GOT3 (cell line): ENCODE measurements around the gene HECTD1.
A peak's percentile ranks its signal among the peaks of the same experiment; 100 is the strongest.
"Not testable (repeated sequence)": the region's sequence is repeated elsewhere in the genome, so short reads cannot be mapped to it uniquely, and the experiment has no call there.

Experiments
- DNase-seq: peaks from one replicate; lab custom pipeline; 2025; ENCODE audit warnings: mixed read lengths; lab: John Stamatoyannopoulos, UW

The HECTD1 gene

GRCh38 chr14:31207755-31208545, at the start of gene HECTD1:
HECTD1 (minus strand) TSS chr14:31207793; CDS start chr14:31205936, 1,857 bp downstream.
- peak; percentile 44 for DNase-seq

DNA sequence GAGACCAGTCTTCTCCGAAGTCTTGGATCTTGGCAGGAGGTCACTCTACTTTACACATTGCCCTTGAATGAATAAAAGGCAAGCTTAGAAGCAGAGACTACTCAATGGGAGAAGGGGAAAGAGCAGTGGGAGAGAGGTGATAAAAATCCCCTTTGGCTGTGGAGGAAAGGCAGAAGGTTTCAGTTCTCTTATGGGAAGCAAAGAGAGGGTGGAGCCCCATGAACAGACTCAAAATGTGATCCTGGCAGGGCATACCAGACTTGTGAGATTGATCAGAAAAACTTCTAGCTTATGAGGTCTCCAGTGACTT, 49.6 kb upstream of the HECTD1 start:
- DNase-seq, result no peak

DNA sequence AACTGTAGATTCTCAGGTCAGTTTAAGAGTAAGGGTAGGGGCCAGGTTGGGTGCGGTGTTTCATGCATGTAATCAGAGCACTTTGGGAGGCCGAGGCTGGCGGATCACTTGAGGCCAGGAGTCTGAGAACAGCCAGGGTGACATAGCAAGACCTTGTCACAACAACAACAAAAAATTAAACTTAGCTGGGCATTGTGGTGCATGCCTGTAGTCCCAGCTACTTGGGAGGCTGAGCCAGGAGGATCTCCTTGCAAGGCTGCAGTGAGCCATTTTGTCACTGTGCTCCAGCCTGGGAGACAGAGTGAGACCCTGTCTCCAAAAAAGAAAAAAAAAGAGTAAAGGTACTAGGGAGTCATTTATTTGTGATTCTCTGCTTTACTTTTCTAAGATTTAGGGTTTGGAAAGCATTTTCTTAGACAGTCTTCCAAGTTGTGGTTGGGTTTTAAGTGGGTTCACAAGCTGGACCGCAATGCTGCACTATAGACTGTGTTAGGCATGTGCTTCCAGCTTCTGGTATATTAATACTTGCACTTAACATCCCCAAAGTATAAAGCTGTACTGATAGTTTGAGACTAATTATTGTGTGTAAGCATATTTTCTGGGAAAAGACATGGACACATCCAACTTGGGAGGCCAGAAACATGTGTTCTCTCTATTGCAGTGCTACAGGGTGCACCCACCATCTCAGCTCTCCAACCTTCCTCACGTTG, 49.1 kb upstream of the HECTD1 start:
- no peak for DNase-seq

- DNase-seq, result not testable (repeated sequence)
These were observed 48.3 kb upstream of the HECTD1 start for GRCh38 chr14:31255918-31256317.

DNA sequence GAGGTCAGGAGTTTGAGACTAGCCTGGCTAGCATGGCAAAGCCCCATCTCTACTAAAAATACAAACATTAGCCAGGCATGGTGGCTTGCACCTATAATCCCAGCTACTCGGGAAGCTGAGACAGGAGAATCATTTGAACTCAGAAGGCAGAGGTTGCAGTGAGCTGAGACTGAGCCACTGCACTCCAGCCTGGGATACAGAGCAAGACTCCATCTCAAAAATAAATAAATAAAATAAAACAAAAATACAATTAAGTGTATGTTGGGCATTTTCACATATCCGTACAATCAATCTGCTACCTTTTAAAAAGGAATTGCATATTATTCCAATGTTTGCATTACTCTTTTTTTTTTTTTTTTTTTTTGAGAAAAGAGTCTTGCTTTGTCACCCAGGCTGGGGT, 47.7 kb upstream of the HECTD1 start:
- no peak for DNase-seq

GRCh38 chr14:31253746-31254471, 46.3 kb upstream of the HECTD1 start:
- no peak for DNase-seq

DNA sequence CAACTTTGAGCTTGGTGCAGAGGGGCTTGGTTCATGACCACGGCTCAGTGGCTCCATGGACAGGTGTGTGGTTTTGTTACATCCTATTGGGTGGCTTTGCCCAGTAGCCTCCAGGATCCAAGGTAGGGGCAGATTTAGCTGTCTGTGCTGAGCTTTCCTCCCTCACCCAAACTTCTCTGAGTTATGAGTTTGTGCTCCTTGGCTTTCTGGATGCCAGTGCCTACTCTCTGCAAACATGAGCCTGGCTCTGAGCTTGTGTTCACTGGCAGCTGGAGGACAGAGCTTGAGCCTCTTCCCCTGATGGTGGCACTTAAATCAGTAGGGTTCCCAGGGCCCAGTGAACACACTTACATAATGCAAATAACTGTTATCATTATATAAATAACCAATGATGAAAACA, 45.3 kb upstream of the HECTD1 start:
- DNase-seq, result no peak

DNA sequence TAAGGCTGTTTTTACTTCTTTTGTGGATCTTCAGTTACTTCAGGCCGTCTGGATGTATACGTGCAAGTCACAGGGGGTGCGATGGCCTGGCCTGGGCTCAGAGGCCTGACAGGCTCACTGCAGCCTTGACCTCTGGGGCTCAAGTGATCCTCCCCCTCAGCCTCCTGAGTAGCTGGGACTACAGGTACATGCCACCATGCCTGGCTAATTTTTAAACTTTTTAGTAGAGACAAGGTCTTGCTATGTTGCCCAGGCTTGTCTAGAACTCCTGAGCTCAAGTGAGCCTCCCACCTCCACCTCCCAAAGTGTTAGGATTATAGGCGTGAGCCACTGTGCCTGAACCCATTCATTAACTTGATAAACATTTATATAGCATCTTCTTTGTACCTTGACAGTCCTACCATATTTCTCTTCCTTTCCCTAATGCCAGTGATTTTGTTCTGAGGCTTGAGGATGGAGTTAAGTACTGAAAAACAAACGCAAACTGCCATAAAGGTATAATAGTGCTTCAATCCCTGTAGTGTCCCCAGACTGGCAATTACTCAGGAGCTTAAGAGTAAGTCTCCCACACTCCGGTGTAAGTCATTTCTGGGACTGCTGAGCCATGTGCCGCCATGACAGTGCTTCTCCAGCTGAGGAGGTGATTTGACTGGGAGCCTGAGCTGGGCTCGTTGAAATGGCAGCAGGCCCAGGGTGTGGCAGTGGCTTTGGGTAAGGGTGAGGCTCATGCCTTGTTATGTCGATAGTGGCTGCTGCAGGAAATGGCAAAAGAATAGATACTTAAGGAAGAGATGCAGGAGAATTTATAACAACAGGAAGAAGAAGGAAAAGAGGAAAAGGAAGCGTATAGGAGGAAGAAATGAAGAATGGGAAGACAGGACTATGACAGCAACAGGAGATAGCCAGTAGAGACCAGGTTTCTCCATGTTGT, 43.7 kb upstream of the HECTD1 start:
- DNase-seq, result no peak

DNA sequence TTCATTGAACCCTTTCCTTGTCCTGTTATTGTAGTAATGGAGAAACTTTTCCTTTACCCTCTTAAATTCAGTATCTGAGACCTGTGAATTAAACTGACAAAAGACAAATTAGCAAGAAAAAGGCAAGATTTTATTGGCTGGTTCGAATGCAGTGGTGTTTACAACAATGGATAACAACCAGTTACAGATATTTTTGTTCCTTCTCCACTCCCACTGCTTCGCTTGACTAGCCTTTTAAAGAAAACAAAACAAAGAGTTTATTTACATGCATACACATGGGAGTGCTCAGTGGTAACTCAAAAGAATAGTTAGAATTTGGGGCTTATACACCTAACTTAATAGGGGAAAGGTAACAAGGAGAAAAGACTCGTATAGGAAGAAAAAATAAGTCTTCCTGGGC, 37.0 kb upstream of the HECTD1 start:
- no peak for DNase-seq

- no peak for DNase-seq
These were observed 36.3 kb upstream of the HECTD1 start for GRCh38 chr14:31243860-31244259.

DNA sequence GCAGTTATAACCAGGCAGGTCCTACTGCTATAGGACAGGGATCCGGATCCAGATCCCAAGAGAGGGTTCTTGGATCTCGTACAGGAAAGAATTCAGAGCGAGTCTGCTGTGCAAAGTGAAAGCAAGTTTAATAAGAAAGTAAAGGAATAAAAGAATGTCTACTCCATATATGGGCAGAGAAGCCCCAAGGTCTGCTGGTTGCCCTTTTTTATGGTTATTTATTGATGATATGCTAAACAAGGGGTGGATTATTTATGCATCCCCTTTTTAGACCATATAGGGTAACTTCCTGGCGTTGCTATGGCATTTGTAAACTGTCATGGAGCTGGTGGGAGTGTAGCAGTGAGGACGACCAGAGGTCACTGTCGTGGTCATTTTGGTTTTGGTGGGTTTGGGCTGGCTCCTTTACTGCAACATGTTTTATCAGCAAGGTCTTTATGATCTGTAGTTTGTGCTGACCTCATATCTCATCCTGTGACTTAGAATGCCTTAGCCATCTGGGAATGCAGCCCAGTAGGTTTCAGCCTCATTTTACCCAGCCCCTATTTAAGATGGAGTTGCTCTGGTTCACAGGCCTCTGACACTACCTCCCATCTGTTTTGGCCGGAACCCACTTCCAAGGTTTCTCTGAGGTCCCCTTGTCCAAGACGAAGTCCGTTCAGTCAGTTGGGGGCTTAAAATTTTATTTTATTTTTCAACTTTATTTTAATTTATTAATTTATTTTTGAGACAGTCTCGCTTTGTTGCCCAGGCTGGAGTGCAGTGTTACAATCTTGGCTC, 34.8 kb upstream of the HECTD1 start:
- not testable (repeated sequence) for DNase-seq

DNA sequence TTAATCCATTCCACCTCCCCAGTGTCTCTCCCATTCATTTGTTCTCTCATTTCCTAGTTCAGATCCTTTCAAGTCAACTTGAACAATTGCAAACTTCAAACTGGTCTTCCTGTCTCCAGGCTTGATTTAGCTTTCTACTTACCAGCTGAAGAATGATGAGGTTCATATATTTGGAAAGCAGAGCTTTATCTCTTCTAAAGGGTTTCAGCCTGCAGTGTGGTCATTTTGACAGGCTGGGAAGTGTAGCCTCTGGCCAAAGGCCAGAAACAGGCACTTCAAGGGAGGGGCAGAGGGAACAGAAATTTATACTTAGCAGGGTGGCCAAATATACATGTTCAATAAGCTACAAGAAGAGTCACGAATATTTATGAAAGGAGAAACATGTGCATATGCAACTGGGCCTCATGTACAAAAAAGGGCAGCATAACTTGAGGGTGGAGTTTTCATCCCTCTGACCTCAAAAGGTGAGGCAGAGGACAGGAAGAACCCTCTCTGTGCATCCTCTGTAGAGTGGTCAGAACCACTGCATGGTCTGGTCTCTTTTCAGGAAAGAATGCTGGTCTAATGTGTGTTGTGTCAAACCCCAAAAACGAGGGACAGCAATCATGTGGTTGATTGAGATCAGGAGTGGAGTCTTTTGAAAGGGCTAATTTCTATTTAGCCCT, 34.0 kb upstream of the HECTD1 start:
- DNase-seq, result no peak

- DNase-seq, result no peak
These were observed 32.1 kb upstream of the HECTD1 start for GRCh38 chr14:31239741-31240140.

DNA sequence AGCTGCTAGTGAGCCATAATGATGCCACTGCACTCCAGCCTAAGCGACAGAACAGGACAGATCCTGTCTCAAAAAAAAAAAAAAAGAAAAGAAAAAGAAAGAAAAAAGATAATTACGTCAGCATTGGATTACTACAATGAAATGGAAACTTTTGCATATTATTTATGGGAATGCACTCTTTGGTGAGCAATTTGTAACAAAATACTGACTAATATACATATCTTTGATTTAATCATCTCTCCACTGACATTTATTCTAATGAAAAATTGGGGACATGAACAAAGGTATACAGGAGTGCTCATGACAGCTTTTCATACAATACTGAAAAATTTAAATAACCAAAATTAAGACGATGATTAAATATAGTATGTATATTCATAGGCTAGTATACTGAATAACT, 27.9 kb upstream of the HECTD1 start:
- no peak for DNase-seq

- no peak for DNase-seq
These were observed 24.5 kb upstream of the HECTD1 start for GRCh38 chr14:31232081-31232480.

GRCh38 chr14:31231272-31231671, 23.7 kb upstream of the HECTD1 start:
- DNase-seq, result not testable (repeated sequence)

DNA sequence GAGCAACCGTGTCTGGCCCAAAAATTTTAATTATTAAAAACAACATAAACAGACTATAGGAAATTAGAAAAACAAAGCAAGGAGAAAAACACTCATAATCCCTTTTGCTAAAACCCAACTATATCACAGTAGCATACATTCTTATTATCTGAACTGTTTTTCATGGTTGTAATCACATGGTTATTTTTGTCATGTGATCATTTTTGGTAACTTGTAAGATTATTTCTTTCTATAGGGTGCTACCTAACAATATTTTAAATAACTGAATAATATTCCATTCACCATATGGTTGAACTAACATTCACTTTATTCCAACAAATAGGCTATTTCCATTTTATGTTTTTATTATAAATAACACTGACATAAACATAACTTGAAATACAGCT, 23.0 kb upstream of the HECTD1 start:
- DNase-seq, result no peak

- peak; percentile 1 for DNase-seq
These were observed 22.3 kb upstream of the HECTD1 start for GRCh38 chr14:31229638-31230572.

- no peak for DNase-seq
These were observed 21.4 kb upstream of the HECTD1 start for GRCh38 chr14:31229009-31229408.
